Transverse colon (tissue), 4 donors: ENCODE measurements around the gene CDH26.

Source experiments
- CTCF ChIP-seq, 5 experiments: fragments of 200-600 bp in 3 of 5; fragments of 450-650 bp in 2 of 5; sonication (generic) in 3 of 5; IDR thresholded peaks; 1 replicate in 2 of 5; 2 replicates in 3 of 5; pipeline ENCODE4 v1.5.1; 2016 to 2017; ENCODE audit warnings: antibody characterized with exemption in 5 of 5, inconsistent platforms in 3 of 5, mild to moderate bottlenecking in 2 of 5, moderate library complexity in 1 of 5
- EP300 ChIP-seq: sonication (generic); formaldehyde crosslinking; IDR thresholded peaks from one replicate; pipeline ENCODE4 v1.6.1; 2017; ENCODE audit warnings: antibody characterized with exemption, low read depth
- POLR2A ChIP-seq: fragments of 450-650 bp; IDR thresholded peaks from one replicate; pipeline ENCODE4 v1.6.1; 2016; ENCODE audit warnings: antibody characterized with exemption, mild to moderate bottlenecking, moderate library complexity
- POLR2AphosphoS5 ChIP-seq, 3 donors: sonication (generic); formaldehyde crosslinking; IDR thresholded peaks; one replicate each; pipeline ENCODE4 v1.6.1; 2016; ENCODE audit warnings: antibody characterized with exemption in 3 of 3

GRCh38 chr20:59933849-59934585 is 24.2 kb upstream of the CDH26 start:
- TF ChIP-seq CTCF (IDR thresholded peaks at IDR 0.05) (peak; percentile 85 to 97 (median 96)), POLR2A (no peak), EP300 (no peak), POLR2AphosphoS5 (IDR thresholded peaks at IDR 0.05) (peak in 1 of 3 donors; percentile 5)
